ENCODE measurements around the gene NUDT8.

Gene NUDT8

DNA sequence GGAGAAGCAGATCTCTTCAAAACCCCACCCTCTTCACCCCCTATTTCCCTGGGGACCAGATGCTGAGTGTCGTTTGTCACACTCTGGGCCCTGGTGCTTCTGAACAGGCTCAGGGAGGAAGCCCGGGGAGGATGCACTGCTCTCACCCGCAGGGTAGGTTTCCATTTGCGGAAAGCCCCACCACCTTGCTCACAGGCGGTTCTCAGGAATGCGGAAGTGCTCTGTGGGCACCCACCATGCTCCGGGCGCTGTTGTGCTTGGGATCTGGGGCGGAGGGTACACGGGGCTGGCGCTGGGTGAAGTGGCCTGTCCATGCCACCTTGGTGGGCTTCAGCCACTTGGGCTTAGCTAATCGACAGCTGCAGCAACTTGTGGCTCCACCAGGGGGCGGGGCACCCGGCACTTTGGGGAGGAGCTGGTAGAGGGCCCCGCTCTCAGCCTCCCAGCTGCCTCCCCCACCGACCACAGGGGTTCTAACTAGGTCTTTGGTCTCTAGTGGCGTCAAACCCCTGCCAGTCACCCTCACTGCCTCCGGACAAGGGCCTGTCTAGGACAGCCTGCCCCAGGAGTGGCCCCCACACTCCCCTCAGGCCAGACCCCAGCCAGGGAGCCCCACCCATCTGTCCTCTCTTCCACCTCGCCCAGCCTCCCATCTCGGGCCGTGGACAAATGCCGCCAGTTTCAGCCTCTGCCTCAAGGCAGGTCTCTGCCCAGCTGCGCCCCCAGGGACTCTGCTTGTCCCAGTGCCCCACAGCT lies 15.6 kb downstream of the NUDT8 start:
- no peaks in the 10 kb centered on the region for H3K27me3 ChIP-seq (ENCODE audit: insufficient read depth, poor library complexity, severe bottlenecking)
- H3K9me3 ChIP-seq (ENCODE audit: severe bottlenecking) = no peaks in the 10 kb centered on the region
- peaks cover 21% of the 10 kb centered on the region for H3K36me3 ChIP-seq (ENCODE audit: low read depth)
- TF ChIP-seq, protein P1, sequence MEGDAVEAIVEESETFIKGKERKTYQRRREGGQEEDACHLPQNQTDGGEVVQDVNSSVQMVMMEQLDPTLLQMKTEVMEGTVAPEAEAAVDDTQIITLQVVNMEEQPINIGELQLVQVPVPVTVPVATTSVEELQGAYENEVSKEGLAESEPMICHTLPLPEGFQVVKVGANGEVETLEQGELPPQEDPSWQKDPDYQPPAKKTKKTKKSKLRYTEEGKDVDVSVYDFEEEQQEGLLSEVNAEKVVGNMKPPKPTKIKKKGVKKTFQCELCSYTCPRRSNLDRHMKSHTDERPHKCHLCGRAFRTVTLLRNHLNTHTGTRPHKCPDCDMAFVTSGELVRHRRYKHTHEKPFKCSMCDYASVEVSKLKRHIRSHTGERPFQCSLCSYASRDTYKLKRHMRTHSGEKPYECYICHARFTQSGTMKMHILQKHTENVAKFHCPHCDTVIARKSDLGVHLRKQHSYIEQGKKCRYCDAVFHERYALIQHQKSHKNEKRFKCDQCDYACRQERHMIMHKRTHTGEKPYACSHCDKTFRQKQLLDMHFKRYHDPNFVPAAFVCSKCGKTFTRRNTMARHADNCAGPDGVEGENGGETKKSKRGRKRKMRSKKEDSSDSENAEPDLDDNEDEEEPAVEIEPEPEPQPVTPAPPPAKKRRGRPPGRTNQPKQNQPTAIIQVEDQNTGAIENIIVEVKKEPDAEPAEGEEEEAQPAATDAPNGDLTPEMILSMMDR (IDR thresholded peaks at IDR 0.05; ENCODE audit: poor library complexity, severe bottlenecking) = peak; percentile 45
- H3K4me3 ChIP-seq (ENCODE audit: severe bottlenecking) = peak overlapping the region; percentile 13
- H3K4me1 ChIP-seq (ENCODE audit: insufficient read depth, poor library complexity, severe bottlenecking) = no peaks in the 10 kb centered on the region
- ATAC-seq (ENCODE audit: low read depth) (peak; percentile 75), DNase-seq (ENCODE audit: low spot score) (peak; percentile 64)
- peak overlapping the region; percentile 1 for H3K27ac ChIP-seq (ENCODE audit: poor library complexity, severe bottlenecking)

DNA sequence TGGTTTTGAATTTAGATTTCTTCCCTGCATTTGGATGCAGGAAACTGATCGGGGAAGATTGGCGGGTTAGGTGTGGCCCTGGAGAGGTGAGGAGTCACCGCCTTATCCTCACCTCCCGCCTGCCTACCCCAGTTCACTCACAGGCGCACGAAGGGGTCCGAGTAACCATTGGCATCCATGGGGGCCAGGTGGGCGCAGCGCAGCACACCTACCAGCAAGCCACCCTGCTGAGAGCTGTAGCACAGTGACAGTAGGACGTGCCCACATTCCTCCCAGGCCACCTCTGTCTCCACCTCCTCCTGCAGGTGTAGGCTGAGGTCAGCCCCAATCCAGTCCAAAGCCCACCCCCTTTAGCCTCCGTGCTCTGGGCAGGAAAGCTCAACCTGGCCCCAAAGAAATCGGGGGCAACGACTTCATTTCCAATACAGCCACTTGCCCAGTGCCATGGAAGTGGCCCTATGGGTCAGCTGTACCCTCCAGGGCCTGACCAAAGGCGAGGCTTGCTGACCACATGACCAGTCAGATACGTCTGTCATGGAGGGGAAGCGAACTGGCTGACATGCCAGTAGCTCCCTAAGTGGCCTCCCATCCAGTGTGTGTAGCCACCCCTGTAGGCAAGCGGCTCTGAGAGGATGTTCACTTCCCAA lies 16.3 kb downstream of the NUDT8 start:
- TF ChIP-seq, protein P1 (IDR thresholded peaks at IDR 0.05; ENCODE audit: poor library complexity, severe bottlenecking) = no peak

DNA sequence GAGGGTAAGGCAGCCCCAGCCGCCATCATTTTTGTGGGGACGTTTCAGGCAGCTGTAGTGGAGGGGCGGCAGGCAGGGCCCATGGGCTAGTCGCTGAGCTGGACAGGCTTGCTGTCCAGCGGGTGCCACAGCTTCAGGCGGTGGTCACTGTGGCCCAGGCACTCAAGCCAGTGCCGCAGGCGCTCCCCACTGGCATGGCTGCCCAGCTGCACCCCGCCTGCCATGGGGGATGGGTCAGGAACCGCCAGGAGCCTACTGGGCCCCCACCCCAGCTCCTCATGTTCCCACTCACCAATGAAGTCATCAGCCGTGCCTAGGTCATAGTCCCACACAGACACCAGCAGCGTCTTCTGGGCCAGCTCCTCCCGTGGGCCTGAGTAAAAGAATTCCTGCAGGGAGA lies 17.0 kb downstream of the NUDT8 start:
- Histone ChIP-seq H3K4me1 (ENCODE audit: insufficient read depth, poor library complexity, severe bottlenecking) (peaks cover 2% of the 10 kb centered on the region), H3K9me3 (ENCODE audit: severe bottlenecking) (no peaks in the 10 kb centered on the region), H3K4me3 (ENCODE audit: severe bottlenecking) (no peak overlapping the region), H3K27ac (ENCODE audit: poor library complexity, severe bottlenecking) (no peak overlapping the region), H3K27me3 (ENCODE audit: insufficient read depth, poor library complexity, severe bottlenecking) (no peaks in the 10 kb centered on the region), H3K36me3 (ENCODE audit: low read depth) (peaks cover 30% of the 10 kb centered on the region)
- ATAC-seq (ENCODE audit: low read depth) (no peak), DNase-seq (ENCODE audit: low spot score) (peak; percentile 63)
- TF ChIP-seq, protein P1 (IDR thresholded peaks at IDR 0.05; ENCODE audit: poor library complexity, severe bottlenecking) = no peak

More for the DNA sequence above, 16.3 kb downstream of the NUDT8 start:
- no peaks in the 10 kb centered on the region for H3K9me3 ChIP-seq (ENCODE audit: severe bottlenecking)
- peak overlapping the region; percentile 1 for H3K27ac ChIP-seq (ENCODE audit: poor library complexity, severe bottlenecking)
- H3K36me3 ChIP-seq (ENCODE audit: low read depth) = peaks cover 28% of the 10 kb centered on the region
- no peaks in the 10 kb centered on the region for H3K27me3 ChIP-seq (ENCODE audit: insufficient read depth, poor library complexity, severe bottlenecking)
- no peaks in the 10 kb centered on the region for H3K4me1 ChIP-seq (ENCODE audit: insufficient read depth, poor library complexity, severe bottlenecking)
- no peak overlapping the region for H3K4me3 ChIP-seq (ENCODE audit: severe bottlenecking)
- DNase-seq (ENCODE audit: low spot score) (no peak), ATAC-seq (ENCODE audit: low read depth) (no peak)

DNA sequence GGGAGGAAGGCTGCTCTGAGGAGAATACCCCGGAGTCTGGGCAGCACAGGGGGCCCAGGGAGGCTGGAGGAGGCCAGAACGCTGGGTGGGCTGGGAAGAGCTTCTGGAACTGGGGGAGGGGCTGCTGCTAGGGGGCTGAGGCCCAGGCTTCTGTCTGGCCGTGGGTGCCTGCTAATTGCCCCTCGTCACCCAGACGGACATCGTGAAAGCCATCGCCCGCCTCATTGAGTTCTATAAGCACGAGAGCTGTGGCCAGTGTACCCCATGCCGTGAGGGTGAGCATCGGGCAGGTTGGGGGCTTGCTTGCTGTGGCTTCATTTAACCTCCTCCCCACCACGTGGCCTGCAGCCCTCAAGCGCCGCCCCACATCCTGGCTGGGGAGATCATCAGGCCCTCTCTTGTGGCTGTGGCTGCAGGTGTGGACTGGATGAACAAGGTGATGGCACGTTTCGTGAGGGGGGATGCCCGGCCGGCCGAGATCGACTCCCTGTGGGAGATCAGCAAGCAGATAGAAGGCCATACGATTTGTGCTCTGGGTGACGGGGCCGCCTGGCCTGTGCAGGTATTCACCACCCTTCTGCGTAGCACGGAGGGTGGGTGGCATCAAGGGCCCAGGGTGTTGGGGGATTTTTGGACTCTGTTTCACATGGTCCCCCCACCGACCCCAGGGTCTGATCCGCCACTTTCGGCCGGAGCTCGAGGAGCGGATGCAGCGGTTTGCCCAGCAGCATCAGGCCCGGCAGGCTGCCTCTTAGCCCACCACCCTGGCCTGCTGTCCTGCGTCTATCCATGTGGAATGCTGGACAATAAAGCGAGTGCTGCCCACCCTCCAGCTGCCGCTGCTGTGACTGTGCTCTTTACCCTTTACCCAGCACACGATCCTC lies 17.8 kb downstream of the NUDT8 start:
- H3K36me3 ChIP-seq (ENCODE audit: low read depth) = peaks cover 30% of the 10 kb centered on the region
- peaks cover 4% of the 10 kb centered on the region for H3K4me1 ChIP-seq (ENCODE audit: insufficient read depth, poor library complexity, severe bottlenecking)
- no peak overlapping the region for H3K27ac ChIP-seq (ENCODE audit: poor library complexity, severe bottlenecking)
- H3K27me3 ChIP-seq (ENCODE audit: insufficient read depth, poor library complexity, severe bottlenecking) = no peaks in the 10 kb centered on the region
- TF ChIP-seq, protein P1 (IDR thresholded peaks at IDR 0.05; ENCODE audit: poor library complexity, severe bottlenecking) = no peak
- no peak for ATAC-seq (ENCODE audit: low read depth)
- no peak overlapping the region for H3K4me3 ChIP-seq (ENCODE audit: severe bottlenecking)
- H3K9me3 ChIP-seq (ENCODE audit: severe bottlenecking) = no peaks in the 10 kb centered on the region
- no peak for DNase-seq (ENCODE audit: low spot score)
